Liver (tissue), 9 donors: ENCODE results near the gene CHST4. TPM values are rescaled to one million over a fixed set of nuclear protein-coding genes. Genes with fewer than 3 reads are reported as not detected.

Experiments used
- DNase-seq: peaks from one replicate; pipeline ENCODE4 v3.0.0-alpha.2; 2017; ENCODE audit warnings: low spot score
- H3K27ac ChIP-seq, 2 donors: one replicate each; pipeline ENCODE4 v1.7.0; 2013; ENCODE audit warnings: inconsistent platforms in 2 of 2, low read length in 2 of 2, control low read depth in 1 of 2, low read depth in 1 of 2, mild to moderate bottlenecking in 1 of 2
- H3K27me3 ChIP-seq, 4 donors: one replicate each; pipeline versions ENCODE4 v1.6.1 to v1.7.0; 2013; ENCODE audit warnings: low read length in 3 of 4, inconsistent platforms in 1 of 4, mild to moderate bottlenecking in 1 of 4, moderate library complexity in 1 of 4; ENCODE audit not compliant: control insufficient read depth in 4 of 4, insufficient read depth in 4 of 4
- H3K36me3 ChIP-seq, 4 donors: one replicate each; pipeline versions ENCODE4 v1.6.1 to v1.7.0; 2013; ENCODE audit warnings: low read length in 3 of 4, mild to moderate bottlenecking in 3 of 4, low read depth in 1 of 4, moderate library complexity in 1 of 4; ENCODE audit not compliant: control insufficient read depth in 4 of 4, insufficient read depth in 3 of 4
- H3K4me1 ChIP-seq, 4 donors: one replicate each; pipeline versions ENCODE4 v1.6.1 to v1.7.0; 2013; ENCODE audit warnings: low read length in 3 of 4, mild to moderate bottlenecking in 3 of 4, moderate library complexity in 1 of 4; ENCODE audit not compliant: control insufficient read depth in 4 of 4, insufficient read depth in 4 of 4
- H3K4me3 ChIP-seq, 3 donors: one replicate each; pipeline versions ENCODE4 v1.6.1 to v1.7.0; 2013; ENCODE audit warnings: low read length in 3 of 3, control low read depth in 1 of 3, low read depth in 1 of 3, mild to moderate bottlenecking in 1 of 3
- H3K9ac ChIP-seq, 2 donors: one replicate each; pipeline ENCODE4 v1.7.0; 2013; ENCODE audit warnings: low read length in 2 of 2, mild to moderate bottlenecking in 2 of 2, moderate library complexity in 2 of 2, control low read depth in 1 of 2, low read depth in 1 of 2
- H3K9me3 ChIP-seq, 4 donors: one replicate each; pipeline versions ENCODE4 v1.6.1 to v1.7.0; 2013; ENCODE audit warnings: low read length in 3 of 4; ENCODE audit not compliant: control insufficient read depth in 4 of 4
- ATF3 ChIP-seq: IDR thresholded peaks from 2 replicates; pipeline ENCODE4 v1.6.1; 2016; ENCODE audit warnings: antibody characterized with exemption
- CTCF ChIP-seq: fragments of 150-350 bp; IDR thresholded peaks from 2 replicates; pipeline ENCODE4 v1.5.1; 2017; ENCODE audit warnings: improper control_type of control experiment, low read depth, low read length; ENCODE audit not compliant: missing input control
- EGR1 ChIP-seq, 2 donors: IDR thresholded peaks; 2 replicates each; pipeline ENCODE4 v1.6.1; 2016 to 2018; ENCODE audit warnings: antibody characterized with exemption in 2 of 2, low read depth in 2 of 2
- FOXA2 ChIP-seq: IDR thresholded peaks from 2 replicates; pipeline ENCODE4 v1.6.1; 2016; ENCODE audit warnings: antibody characterized with exemption
- GABPA ChIP-seq, 2 donors: IDR thresholded peaks in 1 of 2; conservative IDR thresholded peaks in 1 of 2; 2 replicates each; pipeline ENCODE4 v1.6.1; 2016; ENCODE audit warnings: antibody characterized with exemption in 2 of 2, mild to moderate bottlenecking in 1 of 2, moderate library complexity in 1 of 2
- HNF4A ChIP-seq, 2 donors: conservative IDR thresholded peaks; 2 replicates each; pipeline ENCODE4 v1.6.1; 2016; ENCODE audit warnings: antibody characterized with exemption in 2 of 2, mild to moderate bottlenecking in 2 of 2
- HNF4G ChIP-seq: IDR thresholded peaks from 2 replicates; pipeline ENCODE4 v1.6.1; 2016; ENCODE audit warnings: antibody characterized with exemption
- JUND ChIP-seq, 2 donors: IDR thresholded peaks; 2 replicates each; pipeline ENCODE4 v1.6.1; 2016; ENCODE audit warnings: antibody characterized with exemption in 2 of 2
- MAX ChIP-seq: IDR thresholded peaks from 2 replicates; pipeline ENCODE4 v1.6.1; 2016; ENCODE audit warnings: antibody characterized with exemption
- NR2F2 ChIP-seq: IDR thresholded peaks from 2 replicates; pipeline ENCODE4 v1.6.1; 2016; ENCODE audit warnings: antibody characterized with exemption
- RAD21 ChIP-seq, 2 donors: IDR thresholded peaks; 2 replicates each; pipeline ENCODE4 v1.6.1; 2016; ENCODE audit warnings: antibody characterized with exemption in 2 of 2, mild to moderate bottlenecking in 2 of 2
- REST ChIP-seq: IDR thresholded peaks from 2 replicates; pipeline ENCODE4 v1.6.1; 2016; ENCODE audit warnings: antibody characterized with exemption, mild to moderate bottlenecking
- SP1 ChIP-seq: IDR thresholded peaks from 2 replicates; pipeline ENCODE4 v1.6.1; 2018; ENCODE audit warnings: antibody characterized with exemption, mild to moderate bottlenecking
- TAF1 ChIP-seq: conservative IDR thresholded peaks from 2 replicates; pipeline ENCODE4 v1.6.1; 2016; ENCODE audit warnings: antibody characterized with exemption, mild to moderate bottlenecking
- YY1 ChIP-seq: IDR thresholded peaks from 2 replicates; pipeline ENCODE4 v1.6.1; 2016; ENCODE audit warnings: antibody characterized with exemption, mild to moderate bottlenecking
- ZBTB33 ChIP-seq: IDR thresholded peaks from 2 replicates; pipeline ENCODE4 v1.6.1; 2016; ENCODE audit warnings: antibody characterized with exemption
- WGBS: extraction: QIAGEN DNeasy Blood & Tissue Kit; methylation state at CpG from one replicate; pipeline ENCODE4 v1.1.7; 2013; 5-methylcytosine and 5-hydroxymethylcytosine counted together
- polyA plus RNA-seq, 2 donors: library from polyadenylated mRNA; stranded (reverse) in 1 of 2; unstranded in 1 of 2; fragments of 200-250 nt in 1 of 2; fragments of >200 nt in 1 of 2; fragmentation: Nextera tagmentation in 1 of 2; extraction: Ambion mirVana in 1 of 2; gene quantifications; one replicate each; pipeline versions ENCODE4 v1.2.1 to v1.2.3, GENCODE V29; 2013 to 2015
- total RNA-seq, 2 donors: library from RNA; depleted of rRNA; stranded (reverse); fragments of >200 nt; gene quantifications; one replicate each; pipeline ENCODE4 v1.2.3, GENCODE V29; 2014
- donor health status: healthy.
- donor health status: healthy.
- donor health status: healthy.
- donor health status: healthy.
- donor health status: healthy.

The CHST4 gene
- total and polyA plus RNA-seq, 4 donors, result 0.09 to 14.3 (median 7.1) TPM

- no peaks in the 10 kb centered on the region for H3K27me3 ChIP-seq
- DNase-seq, result no peak
- no peak overlapping the region for H3K27ac ChIP-seq
- H3K4me3 ChIP-seq, result no peak overlapping the region
- 94% methylated on average over 3 of the region's 3 CpGs for WGBS
- H3K9ac ChIP-seq, result no peak overlapping the region
- H3K4me1 ChIP-seq, result peaks cover 0 to 2% (median 0%) of the 10 kb centered on the region in 4 donors
- TF ChIP-seq ZBTB33, result no peak
- TF ChIP-seq REST, result no peak
- TF ChIP-seq CTCF, result no peak
- TF ChIP-seq TAF1, result no peak
- TF ChIP-seq FOXA2, result no peak
- no peak for TF ChIP-seq JUND (IDR thresholded peaks at IDR 0.05)
- no peak for TF ChIP-seq ATF3
- no peak for TF ChIP-seq HNF4A (conservative IDR thresholded peaks at IDR 0.05)
- TF ChIP-seq GABPA (IDR thresholded peaks at IDR 0.05 in 1 of 2, conservative IDR thresholded peaks at IDR 0.05 in 1 of 2), result no peak
- TF ChIP-seq HNF4G, result no peak
- TF ChIP-seq YY1, result no peak
- TF ChIP-seq EGR1 (IDR thresholded peaks at IDR 0.05; ENCODE audit: low read depth in 2 of 2), result no peak
- no peak for TF ChIP-seq NR2F2
- no peak for TF ChIP-seq MAX
- no peak for TF ChIP-seq SP1
- no peak for TF ChIP-seq RAD21 (IDR thresholded peaks at IDR 0.05)
- H3K9me3 ChIP-seq, result no peaks in the 10 kb centered on the region
- H3K36me3 ChIP-seq, result no peaks in the 10 kb centered on the region
These were observed 28.2 kb upstream of the CHST4 start for GRCh38 chr16:71498031-71498430.
